HG03139 (cell line): Measurements from ENCODE around the gene ZBED4.

Experiments
- ATAC-seq: cut with Tn5 transposase; IDR thresholded peaks from one replicate; pipeline ENCODE4 v1.9.1; 2021; ENCODE audit not compliant: unreplicated experiment

ZBED4 gene

GRCh38 chr22:49933236-49934159 lies 79.9 kb downstream of the ZBED4 start:
- no peak for ATAC-seq

GRCh38 chr22:49934160-49934890 lies 80.7 kb downstream of the ZBED4 start:
- no peak for ATAC-seq

- ATAC-seq, result no peak
These were observed 81.4 kb downstream of the ZBED4 start for GRCh38 chr22:49934891-49935557.

- ATAC-seq, result no peak
These were observed 81.9 kb downstream of the ZBED4 start for GRCh38 chr22:49935561-49935960.

GRCh38 chr22:49936018-49936972 lies 82.7 kb downstream of the ZBED4 start:
- ATAC-seq, result peak; percentile 48

- ATAC-seq, result no peak
These were observed 83.5 kb downstream of the ZBED4 start for GRCh38 chr22:49936973-49937757.

- no peak for ATAC-seq
These were observed 84.3 kb downstream of the ZBED4 start for GRCh38 chr22:49937758-49938564.

GRCh38 chr22:49938565-49939136 lies 85.0 kb downstream of the ZBED4 start:
- no peak for ATAC-seq
